Osteocyte (in vitro differentiated cells): ENCODE measurements around the gene CLDN4. TPM values are rescaled to one million over a fixed set of nuclear protein-coding genes. Genes with fewer than 3 reads are reported as not detected.

Source experiments
- DNase-seq: peaks from one replicate; pipeline ENCODE4 v3.0.0; 2021; ENCODE audit warnings: mixed read lengths; ENCODE audit not compliant: unreplicated experiment; ENCODE audit errors: extremely low spot score
- H3K27ac Mint-ChIP-seq: one replicate; pipeline ENCODE4 v1.8.0; 2021; ENCODE audit warnings: mild to moderate bottlenecking, mixed read lengths; ENCODE audit not compliant: unreplicated experiment
- H3K27me3 Mint-ChIP-seq: one replicate; pipeline ENCODE4 v1.8.0; 2021; ENCODE audit warnings: mixed read lengths; ENCODE audit not compliant: unreplicated experiment
- H3K36me3 Mint-ChIP-seq: one replicate; pipeline ENCODE4 v1.8.0; 2021; ENCODE audit warnings: mixed read lengths; ENCODE audit not compliant: unreplicated experiment
- H3K4me1 Mint-ChIP-seq: one replicate; pipeline ENCODE4 v1.8.0; 2021; ENCODE audit warnings: mixed read lengths; ENCODE audit not compliant: unreplicated experiment
- H3K4me3 Mint-ChIP-seq: one replicate; pipeline ENCODE4 v1.8.0; 2021; ENCODE audit warnings: mild to moderate bottlenecking, moderate library complexity, mixed read lengths; ENCODE audit not compliant: unreplicated experiment
- H3K9me3 Mint-ChIP-seq: one replicate; pipeline ENCODE4 v1.8.0; 2021; ENCODE audit warnings: mixed read lengths; ENCODE audit not compliant: unreplicated experiment
- total RNA-seq: library from RNA; stranded (reverse); gene quantifications from 2 replicates; pipeline ENCODE4 v1.2.1, GENCODE V29; 2021
- TF ChIP-seq, protein P1 (sequence below): fragments of 200-600 bp; sonication (generic); IDR thresholded peaks from 2 replicates; pipeline ENCODE4 v1.5.0; 2021; ENCODE audit warnings: antibody characterized with exemption, mild to moderate bottlenecking, moderate library complexity

The CLDN4 gene
- total RNA-seq, 1 donor from 2014 or later = 0.62 TPM

- H3K4me3 Mint-ChIP-seq = no peak overlapping the region
- no peak overlapping the region for H3K27ac Mint-ChIP-seq
- DNase-seq = no peak
- peaks cover 9% of the 10 kb centered on the region for H3K4me1 Mint-ChIP-seq
- H3K36me3 Mint-ChIP-seq = no peaks in the 10 kb centered on the region
- peaks cover 2% of the 10 kb centered on the region for H3K27me3 Mint-ChIP-seq
- TF ChIP-seq, protein P1, sequence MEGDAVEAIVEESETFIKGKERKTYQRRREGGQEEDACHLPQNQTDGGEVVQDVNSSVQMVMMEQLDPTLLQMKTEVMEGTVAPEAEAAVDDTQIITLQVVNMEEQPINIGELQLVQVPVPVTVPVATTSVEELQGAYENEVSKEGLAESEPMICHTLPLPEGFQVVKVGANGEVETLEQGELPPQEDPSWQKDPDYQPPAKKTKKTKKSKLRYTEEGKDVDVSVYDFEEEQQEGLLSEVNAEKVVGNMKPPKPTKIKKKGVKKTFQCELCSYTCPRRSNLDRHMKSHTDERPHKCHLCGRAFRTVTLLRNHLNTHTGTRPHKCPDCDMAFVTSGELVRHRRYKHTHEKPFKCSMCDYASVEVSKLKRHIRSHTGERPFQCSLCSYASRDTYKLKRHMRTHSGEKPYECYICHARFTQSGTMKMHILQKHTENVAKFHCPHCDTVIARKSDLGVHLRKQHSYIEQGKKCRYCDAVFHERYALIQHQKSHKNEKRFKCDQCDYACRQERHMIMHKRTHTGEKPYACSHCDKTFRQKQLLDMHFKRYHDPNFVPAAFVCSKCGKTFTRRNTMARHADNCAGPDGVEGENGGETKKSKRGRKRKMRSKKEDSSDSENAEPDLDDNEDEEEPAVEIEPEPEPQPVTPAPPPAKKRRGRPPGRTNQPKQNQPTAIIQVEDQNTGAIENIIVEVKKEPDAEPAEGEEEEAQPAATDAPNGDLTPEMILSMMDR = no peak
- H3K9me3 Mint-ChIP-seq = no peaks in the 10 kb centered on the region
Observed at GRCh38 chr7:73866446-73866767, 35.6 kb downstream of the CLDN4 start.

DNA sequence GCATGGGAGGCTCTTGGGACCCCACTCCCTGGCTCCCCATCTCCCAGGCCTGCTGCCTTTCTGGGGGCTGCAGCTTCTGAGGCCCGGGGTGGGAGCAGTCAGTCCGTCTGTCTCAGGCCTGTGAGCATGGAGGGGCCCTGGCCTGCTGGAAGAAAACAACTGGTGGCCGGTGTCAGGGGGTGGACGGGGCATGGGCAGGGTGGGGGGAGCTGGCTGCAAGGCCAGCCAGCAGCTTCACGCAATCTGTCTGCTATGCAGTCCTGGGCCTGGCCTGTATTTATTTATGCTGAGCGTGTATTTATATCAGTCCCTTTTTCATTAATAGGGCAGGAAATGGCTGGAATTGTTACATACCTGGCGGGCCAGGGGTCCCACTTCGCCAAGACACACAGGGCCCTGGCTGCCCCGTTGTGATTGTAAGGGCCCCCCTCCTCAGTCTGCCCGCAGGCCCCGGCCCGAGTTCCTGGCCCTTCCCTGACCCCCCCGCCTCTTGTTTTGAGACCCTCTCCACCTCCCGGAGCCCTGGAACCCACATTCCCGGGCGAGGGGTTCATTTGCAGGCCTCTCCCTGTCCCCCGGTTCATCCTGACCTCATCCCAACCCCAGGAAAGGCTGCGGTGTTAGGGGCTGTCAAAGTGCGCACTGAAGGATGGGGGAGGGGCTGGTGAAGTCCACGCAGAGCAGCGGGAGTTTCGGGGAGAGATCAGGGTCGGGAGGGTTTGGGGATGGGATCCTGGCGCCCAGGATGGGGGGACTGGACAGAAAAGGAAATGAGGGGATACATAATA lies 38.4 kb downstream of the CLDN4 start:
- H3K4me1 Mint-ChIP-seq = peaks cover 11% of the 10 kb centered on the region
- DNase-seq = no peak
- H3K36me3 Mint-ChIP-seq = no peaks in the 10 kb centered on the region
- no peaks in the 10 kb centered on the region for H3K27me3 Mint-ChIP-seq
- no peak overlapping the region for H3K4me3 Mint-ChIP-seq
- TF ChIP-seq, protein P1 = no peak
- H3K9me3 Mint-ChIP-seq = no peaks in the 10 kb centered on the region
- H3K27ac Mint-ChIP-seq = no peak overlapping the region

- Mint-ChIP-seq H3K4me3 (no peak overlapping the region), H3K27ac (peak overlapping the region; percentile 41), H3K9me3 (no peaks in the 10 kb centered on the region), H3K4me1 (peaks cover 11% of the 10 kb centered on the region), H3K27me3 (no peaks in the 10 kb centered on the region), H3K36me3 (no peaks in the 10 kb centered on the region)
- TF ChIP-seq, protein P1 = no peak
- DNase-seq = no peak
Observed at GRCh38 chr7:73870041-73870492, 39.3 kb downstream of the CLDN4 start.

GRCh38 chr7:73871163-73872011 lies 40.6 kb downstream of the CLDN4 start:
- no peak overlapping the region for H3K27ac Mint-ChIP-seq

More at GRCh38 chr7:73871163-73872011, 40.6 kb downstream of the CLDN4 start:
- Mint-ChIP-seq H3K4me3 (no peak overlapping the region), H3K4me1 (peaks cover 11% of the 10 kb centered on the region), H3K9me3 (no peaks in the 10 kb centered on the region), H3K27me3 (no peaks in the 10 kb centered on the region), H3K36me3 (no peaks in the 10 kb centered on the region)
- no peak for DNase-seq
- TF ChIP-seq, protein P1 = no peak
